Kidney epithelial cell (primary cell): ENCODE data around the gene CYP1A2. TPM values are rescaled to one million over a fixed set of nuclear protein-coding genes. Genes with fewer than 3 reads are reported as not detected.

ENCODE experiments used
- DNase-seq: peaks from one replicate; pipeline ENCODE4 v3.0.0-alpha.2; 2010; ENCODE audit warnings: low read depth
- H3K27me3 ChIP-seq: 2 replicates; pipeline ENCODE4 v1.6.0; 2011; ENCODE audit warnings: low read length; ENCODE audit not compliant: control insufficient read depth, insufficient read depth
- H3K36me3 ChIP-seq: 2 replicates; pipeline ENCODE4 v1.5.1; 2011; ENCODE audit warnings: low read length; ENCODE audit not compliant: control insufficient read depth, insufficient read depth
- H3K4me3 ChIP-seq: 2 replicates; pipeline ENCODE4 v1.5.1; 2011; ENCODE audit warnings: low read depth, mild to moderate bottlenecking, control low read depth, low read length
- total RNA-seq: library from RNA; depleted of rRNA; stranded (reverse); fragments of >200 nt; gene quantifications from 2 replicates; pipeline ENCODE4 v1.2.3, GENCODE V29; 2015
- TF ChIP-seq, protein P1 (sequence below): IDR thresholded peaks from 2 replicates; pipeline ENCODE4 v1.5.1; 2011; ENCODE audit warnings: mild to moderate bottlenecking, moderate library complexity, low read length, control low read depth, inconsistent platforms; ENCODE audit not compliant: insufficient read depth, poor library complexity, severe bottlenecking

The CYP1A2 gene
- total RNA-seq, 1 donor from 2014 or later = not detected

DNA sequence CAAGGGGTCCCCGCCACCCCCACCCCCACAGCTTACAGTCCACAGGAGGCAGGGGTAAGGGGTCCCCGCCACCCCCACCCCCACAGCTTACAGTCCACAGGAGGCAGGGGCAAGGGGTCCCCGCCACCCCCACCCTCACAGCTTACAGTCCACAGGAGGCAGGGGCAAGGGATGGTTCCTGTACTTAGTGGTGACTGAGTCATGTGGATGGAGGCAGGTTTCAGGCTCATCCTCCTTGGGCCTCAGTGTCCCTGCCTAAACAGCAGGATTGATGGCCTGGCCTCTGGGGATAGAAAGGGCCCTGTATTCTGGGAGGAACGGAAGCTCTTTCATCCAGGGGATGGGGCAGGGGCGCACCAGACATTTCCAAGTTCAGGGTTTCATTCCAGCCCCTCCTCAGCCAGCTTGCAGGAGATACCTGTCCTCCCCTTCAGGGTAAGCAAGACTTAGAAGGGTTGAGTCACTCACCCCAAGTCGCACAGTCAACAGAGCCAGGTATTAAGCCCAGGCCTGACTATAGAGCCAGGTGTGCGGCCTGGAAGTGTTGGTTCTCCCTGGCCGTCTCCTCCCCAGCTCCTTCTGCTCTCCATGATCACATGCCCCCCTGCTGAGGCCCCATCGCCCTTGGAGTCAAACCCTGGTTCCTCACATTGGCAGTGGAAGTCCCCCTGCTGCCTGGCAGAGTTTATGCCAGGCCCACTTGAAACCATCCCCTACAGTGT is 45.8 kb downstream of the CYP1A2 start:
- Histone ChIP-seq H3K4me3 (no peak overlapping the region), H3K36me3 (no peaks in the 10 kb centered on the region), H3K27me3 (no peaks in the 10 kb centered on the region)
- TF ChIP-seq, protein P1, sequence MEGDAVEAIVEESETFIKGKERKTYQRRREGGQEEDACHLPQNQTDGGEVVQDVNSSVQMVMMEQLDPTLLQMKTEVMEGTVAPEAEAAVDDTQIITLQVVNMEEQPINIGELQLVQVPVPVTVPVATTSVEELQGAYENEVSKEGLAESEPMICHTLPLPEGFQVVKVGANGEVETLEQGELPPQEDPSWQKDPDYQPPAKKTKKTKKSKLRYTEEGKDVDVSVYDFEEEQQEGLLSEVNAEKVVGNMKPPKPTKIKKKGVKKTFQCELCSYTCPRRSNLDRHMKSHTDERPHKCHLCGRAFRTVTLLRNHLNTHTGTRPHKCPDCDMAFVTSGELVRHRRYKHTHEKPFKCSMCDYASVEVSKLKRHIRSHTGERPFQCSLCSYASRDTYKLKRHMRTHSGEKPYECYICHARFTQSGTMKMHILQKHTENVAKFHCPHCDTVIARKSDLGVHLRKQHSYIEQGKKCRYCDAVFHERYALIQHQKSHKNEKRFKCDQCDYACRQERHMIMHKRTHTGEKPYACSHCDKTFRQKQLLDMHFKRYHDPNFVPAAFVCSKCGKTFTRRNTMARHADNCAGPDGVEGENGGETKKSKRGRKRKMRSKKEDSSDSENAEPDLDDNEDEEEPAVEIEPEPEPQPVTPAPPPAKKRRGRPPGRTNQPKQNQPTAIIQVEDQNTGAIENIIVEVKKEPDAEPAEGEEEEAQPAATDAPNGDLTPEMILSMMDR = no peak
- no peak for DNase-seq

DNA sequence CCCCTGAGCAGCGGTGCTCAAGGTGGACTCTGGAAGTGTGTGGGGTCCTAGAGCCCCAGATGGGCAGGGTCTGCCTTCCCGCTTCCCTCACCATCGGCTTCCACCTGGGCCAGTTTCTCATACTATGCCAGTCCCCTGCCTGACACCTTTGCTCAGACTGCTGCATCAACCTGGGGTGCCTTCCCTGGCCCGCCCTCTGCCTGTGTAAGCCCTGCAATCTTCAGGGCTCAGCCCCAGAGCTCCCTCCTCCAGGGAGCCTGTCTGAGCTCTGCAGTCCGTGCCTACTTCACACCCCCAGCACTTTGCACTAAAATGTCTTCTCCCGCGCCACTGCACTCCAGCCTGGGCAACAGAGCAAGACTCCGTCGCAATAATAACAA is 46.3 kb downstream of the CYP1A2 start:
- no peaks in the 10 kb centered on the region for H3K36me3 ChIP-seq
- no peak overlapping the region for H3K4me3 ChIP-seq
- DNase-seq = no peak
- TF ChIP-seq, protein P1 = no peak
- no peaks in the 10 kb centered on the region for H3K27me3 ChIP-seq

DNA sequence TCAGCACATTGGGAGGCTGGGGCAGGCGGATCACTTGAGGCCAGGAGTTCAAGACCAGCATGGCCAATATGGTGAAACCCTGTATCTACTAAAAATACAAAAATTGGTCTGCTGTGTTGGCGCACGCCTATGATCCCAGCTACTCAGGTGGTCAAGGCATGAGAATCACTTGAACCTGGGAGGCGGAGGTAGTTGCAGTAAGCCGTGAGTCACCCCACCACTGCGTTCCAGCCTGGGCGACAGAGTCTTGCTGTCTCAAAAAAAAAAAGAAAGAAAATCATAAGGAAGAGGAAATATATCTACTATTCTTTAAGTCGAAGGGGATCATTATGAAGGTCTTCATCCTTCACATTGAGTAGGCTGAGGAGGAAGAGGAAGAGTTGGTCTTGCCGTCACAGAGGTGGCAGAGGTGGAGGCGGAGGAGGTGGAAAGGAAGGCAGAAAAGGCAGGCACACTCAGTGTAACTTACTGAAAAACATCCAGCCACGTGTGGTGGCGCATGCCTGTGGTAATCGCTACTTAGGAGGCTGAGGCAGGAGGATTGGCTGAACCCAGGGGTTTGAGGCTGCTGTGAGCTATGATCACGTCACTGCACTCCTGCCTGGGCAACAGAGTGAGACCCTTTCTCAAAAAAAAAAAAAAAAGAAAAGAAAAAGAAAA is 47.5 kb downstream of the CYP1A2 start:
- no peak for DNase-seq
- Histone ChIP-seq H3K36me3 (no peaks in the 10 kb centered on the region), H3K4me3 (no peak overlapping the region), H3K27me3 (no peaks in the 10 kb centered on the region)
- TF ChIP-seq, protein P1 = no peak

DNA sequence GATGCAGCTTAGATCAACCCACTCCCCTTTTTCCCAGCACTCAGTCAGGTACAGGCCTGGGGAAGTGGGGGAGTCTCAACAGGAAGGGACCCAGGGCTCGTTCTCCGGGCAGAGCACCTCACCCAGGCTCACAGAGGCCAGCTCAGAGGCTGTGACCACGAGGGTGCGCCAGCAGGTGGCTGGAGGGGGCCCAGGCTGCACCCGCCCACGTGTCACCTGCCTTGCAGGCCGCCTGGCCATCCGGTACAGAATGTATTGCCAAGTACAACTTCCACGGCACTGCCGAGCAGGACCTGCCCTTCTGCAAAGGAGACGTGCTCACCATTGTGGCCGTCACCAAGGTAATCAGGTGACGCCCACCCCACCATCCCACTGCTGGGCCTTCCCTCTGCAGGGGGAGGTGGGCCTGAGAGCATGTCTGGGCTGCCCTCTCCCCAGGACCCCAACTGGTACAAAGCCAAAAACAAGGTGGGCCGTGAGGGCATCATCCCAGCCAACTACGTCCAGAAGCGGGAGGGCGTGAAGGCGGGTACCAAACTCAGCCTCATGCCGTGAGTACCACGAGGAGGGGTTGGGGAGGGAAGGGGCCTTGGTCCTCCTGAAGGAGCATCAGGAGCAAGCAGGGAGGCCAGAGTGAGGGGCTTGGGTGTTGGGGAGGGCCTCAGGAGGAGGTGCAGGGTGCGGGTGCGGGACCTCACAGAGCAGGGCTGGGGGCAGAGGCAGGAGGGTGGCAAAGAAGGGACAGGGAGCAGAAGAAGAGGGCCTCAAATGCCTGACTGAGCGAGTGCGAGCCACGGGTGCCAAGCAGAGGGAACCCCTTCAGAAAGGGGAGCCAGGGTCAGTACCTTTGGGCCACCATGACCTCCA is 50.0 kb downstream of the CYP1A2 start:
- DNase-seq = no peak
- no peaks in the 10 kb centered on the region for H3K27me3 ChIP-seq
- no peak overlapping the region for H3K4me3 ChIP-seq
- TF ChIP-seq, protein P1 = no peak
- H3K36me3 ChIP-seq = peaks cover 1% of the 10 kb centered on the region

DNA sequence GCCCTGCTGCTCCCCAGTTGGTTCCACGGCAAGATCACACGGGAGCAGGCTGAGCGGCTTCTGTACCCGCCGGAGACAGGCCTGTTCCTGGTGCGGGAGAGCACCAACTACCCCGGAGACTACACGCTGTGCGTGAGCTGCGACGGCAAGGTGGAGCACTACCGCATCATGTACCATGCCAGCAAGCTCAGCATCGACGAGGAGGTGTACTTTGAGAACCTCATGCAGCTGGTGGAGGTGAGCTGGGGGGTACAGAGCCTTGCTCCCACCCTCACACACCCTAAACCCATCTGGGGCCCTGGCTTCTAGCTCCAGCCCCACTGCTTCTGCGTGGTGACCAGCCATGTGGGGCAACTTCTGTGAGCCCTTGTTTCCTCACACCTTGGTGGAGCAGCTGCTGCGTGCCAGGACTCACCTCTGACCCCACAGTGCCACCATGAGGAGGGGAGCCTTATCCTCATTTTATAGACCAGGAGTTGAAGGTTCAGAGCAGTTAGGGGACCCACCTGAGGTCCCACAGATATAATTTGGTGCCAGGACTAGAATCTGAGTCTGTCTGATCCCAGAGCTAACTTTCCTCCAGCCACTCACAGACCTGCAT is 50.7 kb downstream of the CYP1A2 start:
- no peak overlapping the region for H3K4me3 ChIP-seq
- DNase-seq = no peak
- peaks cover 1% of the 10 kb centered on the region for H3K36me3 ChIP-seq
- H3K27me3 ChIP-seq = no peaks in the 10 kb centered on the region
- TF ChIP-seq, protein P1 = no peak
